ENCODE measurements around the gene UBTFL1. TPM values are rescaled to one million over a fixed set of nuclear protein-coding genes. Genes with fewer than 3 reads are reported as not detected.

Gene UBTFL1
- total RNA-seq, 1 experiment from 2014 or later, result not detected

- TF ChIP-seq, protein P1, sequence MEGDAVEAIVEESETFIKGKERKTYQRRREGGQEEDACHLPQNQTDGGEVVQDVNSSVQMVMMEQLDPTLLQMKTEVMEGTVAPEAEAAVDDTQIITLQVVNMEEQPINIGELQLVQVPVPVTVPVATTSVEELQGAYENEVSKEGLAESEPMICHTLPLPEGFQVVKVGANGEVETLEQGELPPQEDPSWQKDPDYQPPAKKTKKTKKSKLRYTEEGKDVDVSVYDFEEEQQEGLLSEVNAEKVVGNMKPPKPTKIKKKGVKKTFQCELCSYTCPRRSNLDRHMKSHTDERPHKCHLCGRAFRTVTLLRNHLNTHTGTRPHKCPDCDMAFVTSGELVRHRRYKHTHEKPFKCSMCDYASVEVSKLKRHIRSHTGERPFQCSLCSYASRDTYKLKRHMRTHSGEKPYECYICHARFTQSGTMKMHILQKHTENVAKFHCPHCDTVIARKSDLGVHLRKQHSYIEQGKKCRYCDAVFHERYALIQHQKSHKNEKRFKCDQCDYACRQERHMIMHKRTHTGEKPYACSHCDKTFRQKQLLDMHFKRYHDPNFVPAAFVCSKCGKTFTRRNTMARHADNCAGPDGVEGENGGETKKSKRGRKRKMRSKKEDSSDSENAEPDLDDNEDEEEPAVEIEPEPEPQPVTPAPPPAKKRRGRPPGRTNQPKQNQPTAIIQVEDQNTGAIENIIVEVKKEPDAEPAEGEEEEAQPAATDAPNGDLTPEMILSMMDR (IDR thresholded peaks at IDR 0.05; ENCODE audit: unreplicated experiment), result no peak
- intact Hi-C loops (cut with micrococcal nuclease; ENCODE audit: unreplicated experiment), result no loop called here
- Mint-ChIP-seq H3K4me1 (ENCODE audit: low read depth, unreplicated experiment) (no peaks in the 10 kb centered on the region), H3K9me3 (ENCODE audit: low read depth, unreplicated experiment) (no peaks in the 10 kb centered on the region), H3K27ac (ENCODE audit: unreplicated experiment) (no peak overlapping the region), H3K4me3 (ENCODE audit: low read depth, unreplicated experiment) (no peak overlapping the region), H3K27me3 (ENCODE audit: unreplicated experiment) (no peaks in the 10 kb centered on the region), H3K36me3 (ENCODE audit: insufficient read depth, unreplicated experiment) (no peaks in the 10 kb centered on the region)
- CTCF ChIA-PET, result no interaction called here
- no TSS peak for BruUV-seq (replicated peaks)
- no peak for DNase-seq
Observed at GRCh38 chr11:90100431-90100830, 14.7 kb downstream of the UBTFL1 start.

GRCh38 chr11:90113541-90113940, 27.8 kb downstream of the UBTFL1 start:
- CTCF ChIA-PET, result interaction anchor here (0.9 kb wide), 1 partner anchor 437 kb away, joined by 3 read pairs; no protein-coding TSS in a partner anchor
- TF ChIP-seq, protein P1 (IDR thresholded peaks at IDR 0.05; ENCODE audit: unreplicated experiment), result no peak
- BruUV-seq (replicated peaks), result no TSS peak
- Mint-ChIP-seq H3K27ac (ENCODE audit: unreplicated experiment) (no peak overlapping the region), H3K36me3 (ENCODE audit: insufficient read depth, unreplicated experiment) (no peaks in the 10 kb centered on the region), H3K4me1 (ENCODE audit: low read depth, unreplicated experiment) (no peaks in the 10 kb centered on the region), H3K9me3 (ENCODE audit: low read depth, unreplicated experiment) (no peaks in the 10 kb centered on the region), H3K4me3 (ENCODE audit: low read depth, unreplicated experiment) (no peak overlapping the region), H3K27me3 (ENCODE audit: unreplicated experiment) (no peaks in the 10 kb centered on the region)
- DNase-seq, result no peak
- intact Hi-C loops (cut with micrococcal nuclease; ENCODE audit: unreplicated experiment), result loop anchor here (5.0 kb wide), 1 partner anchor 436 kb away; no protein-coding TSS in a partner anchor

DNA sequence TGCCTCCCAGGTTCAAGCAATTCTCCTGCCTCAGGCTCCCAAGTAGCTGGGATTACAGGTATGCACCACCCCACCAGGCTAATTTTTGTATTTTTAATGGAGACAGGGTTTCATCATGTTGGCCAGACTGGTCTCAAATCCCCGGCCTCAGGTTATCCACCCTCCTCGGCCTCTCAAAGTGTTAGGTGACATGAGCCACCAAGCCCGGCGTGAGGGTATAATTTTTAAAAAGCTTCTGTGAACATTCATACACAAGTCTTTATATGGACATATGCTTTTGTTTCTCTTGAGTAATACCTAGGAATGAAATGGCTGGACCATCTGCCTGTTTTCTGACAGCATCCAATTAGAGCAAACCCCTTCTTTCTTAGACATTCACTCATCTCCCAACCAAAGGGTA, 34.4 kb downstream of the UBTFL1 start:
- intact Hi-C loops (cut with micrococcal nuclease; ENCODE audit: unreplicated experiment), result no loop called here
- no peaks in the 10 kb centered on the region for H3K27me3 Mint-ChIP-seq (ENCODE audit: unreplicated experiment)
- H3K27ac Mint-ChIP-seq (ENCODE audit: unreplicated experiment), result no peak overlapping the region
- no peaks in the 10 kb centered on the region for H3K36me3 Mint-ChIP-seq (ENCODE audit: insufficient read depth, unreplicated experiment)
- no peak overlapping the region for H3K4me3 Mint-ChIP-seq (ENCODE audit: low read depth, unreplicated experiment)
- no peak for DNase-seq
- no peaks in the 10 kb centered on the region for H3K9me3 Mint-ChIP-seq (ENCODE audit: low read depth, unreplicated experiment)
- no peaks in the 10 kb centered on the region for H3K4me1 Mint-ChIP-seq (ENCODE audit: low read depth, unreplicated experiment)
- TF ChIP-seq, protein P1 (IDR thresholded peaks at IDR 0.05; ENCODE audit: unreplicated experiment), result no peak
- CTCF ChIA-PET, result no interaction called here
- BruUV-seq (replicated peaks), result no TSS peak

DNA sequence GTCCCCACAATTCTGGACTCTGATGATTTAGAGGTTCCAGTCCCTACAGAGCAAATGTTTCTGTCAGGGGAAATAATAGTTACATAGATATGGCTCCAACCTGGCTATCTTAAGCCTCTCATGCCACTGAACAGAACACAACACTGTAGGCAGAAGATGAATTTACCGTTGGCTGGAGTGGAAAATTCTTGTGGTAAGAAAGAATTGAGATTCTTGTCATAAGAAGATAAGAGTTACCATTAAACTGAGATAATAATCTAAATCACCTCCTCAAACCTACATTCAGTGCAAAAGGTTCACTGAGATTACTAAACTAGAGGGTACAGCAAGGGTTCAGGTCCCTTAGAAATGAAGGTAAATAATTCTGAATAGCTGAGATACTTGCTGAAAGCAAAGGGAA, 38.6 kb downstream of the UBTFL1 start:
- H3K27ac Mint-ChIP-seq (ENCODE audit: unreplicated experiment), result no peak overlapping the region
- no peaks in the 10 kb centered on the region for H3K9me3 Mint-ChIP-seq (ENCODE audit: low read depth, unreplicated experiment)
- H3K36me3 Mint-ChIP-seq (ENCODE audit: insufficient read depth, unreplicated experiment), result no peaks in the 10 kb centered on the region
- CTCF ChIA-PET, result no interaction called here
- intact Hi-C loops (cut with micrococcal nuclease; ENCODE audit: unreplicated experiment), result no loop called here
- no peak for DNase-seq
- no peaks in the 10 kb centered on the region for H3K4me1 Mint-ChIP-seq (ENCODE audit: low read depth, unreplicated experiment)
- H3K27me3 Mint-ChIP-seq (ENCODE audit: unreplicated experiment), result no peaks in the 10 kb centered on the region
- TF ChIP-seq, protein P1 (IDR thresholded peaks at IDR 0.05; ENCODE audit: unreplicated experiment), result no peak
- H3K4me3 Mint-ChIP-seq (ENCODE audit: low read depth, unreplicated experiment), result no peak overlapping the region
- BruUV-seq (replicated peaks), result no TSS peak
